ENCODE data around the gene ABCB4. TPM values are rescaled to one million over a fixed set of nuclear protein-coding genes. Genes with fewer than 3 reads are reported as not detected.

ABCB4 gene
- total RNA-seq, 4 donors from 2014 or later, result 0.29 to 2.4 (median 1.1) TPM; not detected in 1

DNA sequence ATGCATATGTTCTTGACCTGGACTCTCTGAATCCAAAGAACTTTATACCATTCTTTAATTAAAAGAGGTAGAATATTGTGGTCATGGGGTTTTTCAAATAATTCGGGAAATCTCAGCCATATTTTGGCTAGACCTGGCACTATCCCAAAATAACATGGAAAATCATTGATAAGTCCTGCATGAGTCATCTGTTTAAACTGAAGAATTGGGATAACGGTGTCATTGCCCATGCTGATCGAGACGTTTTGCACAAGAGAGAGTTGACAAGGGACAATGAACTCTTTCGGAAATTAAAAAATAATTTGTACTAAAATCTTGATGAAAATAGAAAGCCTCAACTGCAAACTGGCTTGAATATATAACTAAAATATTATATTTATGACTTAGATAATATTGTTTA, 19.9 kb upstream of the ABCB4 start:
- Histone ChIP-seq H3K4me1 (no peaks in the 10 kb centered on the region), H3K27ac (no peak overlapping the region), H3K36me3 (no peaks in the 10 kb centered on the region), H3K4me3 (no peak overlapping the region), H3K9me3 (no peaks in the 10 kb centered on the region), H3K27me3 (no peaks in the 10 kb centered on the region)
- DNase-seq, result no peak
- intact Hi-C loops (cut with DNase I; ENCODE audit: low total_unique reads), result no loop called here
- TF ChIP-seq, protein P1, sequence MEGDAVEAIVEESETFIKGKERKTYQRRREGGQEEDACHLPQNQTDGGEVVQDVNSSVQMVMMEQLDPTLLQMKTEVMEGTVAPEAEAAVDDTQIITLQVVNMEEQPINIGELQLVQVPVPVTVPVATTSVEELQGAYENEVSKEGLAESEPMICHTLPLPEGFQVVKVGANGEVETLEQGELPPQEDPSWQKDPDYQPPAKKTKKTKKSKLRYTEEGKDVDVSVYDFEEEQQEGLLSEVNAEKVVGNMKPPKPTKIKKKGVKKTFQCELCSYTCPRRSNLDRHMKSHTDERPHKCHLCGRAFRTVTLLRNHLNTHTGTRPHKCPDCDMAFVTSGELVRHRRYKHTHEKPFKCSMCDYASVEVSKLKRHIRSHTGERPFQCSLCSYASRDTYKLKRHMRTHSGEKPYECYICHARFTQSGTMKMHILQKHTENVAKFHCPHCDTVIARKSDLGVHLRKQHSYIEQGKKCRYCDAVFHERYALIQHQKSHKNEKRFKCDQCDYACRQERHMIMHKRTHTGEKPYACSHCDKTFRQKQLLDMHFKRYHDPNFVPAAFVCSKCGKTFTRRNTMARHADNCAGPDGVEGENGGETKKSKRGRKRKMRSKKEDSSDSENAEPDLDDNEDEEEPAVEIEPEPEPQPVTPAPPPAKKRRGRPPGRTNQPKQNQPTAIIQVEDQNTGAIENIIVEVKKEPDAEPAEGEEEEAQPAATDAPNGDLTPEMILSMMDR (IDR thresholded peaks at IDR 0.05), result no peak
- TF ChIP-seq POLR2A (IDR thresholded peaks at IDR 0.05), result no peak

DNA sequence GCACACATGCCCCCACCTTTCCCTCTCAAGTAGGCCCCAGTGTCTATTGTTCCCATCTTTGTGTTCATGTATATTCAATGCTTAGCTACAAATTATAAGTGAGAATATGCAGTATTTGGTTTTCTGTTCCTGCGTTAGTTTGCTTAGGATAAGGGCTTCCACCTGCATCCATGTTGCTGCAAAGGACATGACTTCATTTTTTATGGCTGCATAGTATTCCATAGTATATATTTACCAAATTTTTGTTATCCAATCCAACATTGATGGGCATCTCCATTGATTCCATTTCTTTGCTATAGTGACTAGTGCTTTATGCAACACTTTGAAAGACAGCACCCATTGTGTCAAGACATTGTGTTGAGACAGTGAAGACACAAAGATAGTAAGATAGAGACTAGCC, 19.0 kb upstream of the ABCB4 start:
- intact Hi-C loops (cut with DNase I; ENCODE audit: low total_unique reads), result no loop called here
- H3K36me3 ChIP-seq, result no peaks in the 10 kb centered on the region
- H3K9me3 ChIP-seq, result no peaks in the 10 kb centered on the region
- no peak for DNase-seq
- H3K27ac ChIP-seq, result no peak overlapping the region
- no peaks in the 10 kb centered on the region for H3K27me3 ChIP-seq
- H3K4me1 ChIP-seq, result no peaks in the 10 kb centered on the region
- no peak overlapping the region for H3K4me3 ChIP-seq
- TF ChIP-seq, protein P1 (IDR thresholded peaks at IDR 0.05), result no peak
- TF ChIP-seq POLR2A (IDR thresholded peaks at IDR 0.05), result no peak

DNA sequence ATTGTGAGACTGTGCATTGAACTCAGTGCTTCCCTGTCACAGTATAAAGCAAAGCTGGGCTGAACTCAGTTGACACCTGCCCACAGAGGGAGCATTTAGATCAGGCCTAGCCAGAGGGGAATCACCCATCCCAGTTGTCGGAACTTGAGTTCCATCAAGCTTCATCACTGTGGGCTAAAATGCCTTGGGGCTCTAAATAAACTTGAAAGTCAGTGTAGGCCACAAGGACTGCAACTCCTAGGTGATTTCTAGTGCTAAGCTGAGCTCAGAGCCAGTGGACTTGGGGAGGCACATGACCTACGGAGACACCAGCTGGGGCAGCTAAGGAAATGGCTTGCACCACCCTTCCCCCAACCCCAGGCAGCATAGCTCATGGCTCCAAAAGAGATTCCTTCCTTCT, 7.7 kb upstream of the ABCB4 start:
- intact Hi-C loops (cut with DNase I; ENCODE audit: low total_unique reads), result no loop called here
- no peaks in the 10 kb centered on the region for H3K27me3 ChIP-seq
- no peaks in the 10 kb centered on the region for H3K4me1 ChIP-seq

DNA sequence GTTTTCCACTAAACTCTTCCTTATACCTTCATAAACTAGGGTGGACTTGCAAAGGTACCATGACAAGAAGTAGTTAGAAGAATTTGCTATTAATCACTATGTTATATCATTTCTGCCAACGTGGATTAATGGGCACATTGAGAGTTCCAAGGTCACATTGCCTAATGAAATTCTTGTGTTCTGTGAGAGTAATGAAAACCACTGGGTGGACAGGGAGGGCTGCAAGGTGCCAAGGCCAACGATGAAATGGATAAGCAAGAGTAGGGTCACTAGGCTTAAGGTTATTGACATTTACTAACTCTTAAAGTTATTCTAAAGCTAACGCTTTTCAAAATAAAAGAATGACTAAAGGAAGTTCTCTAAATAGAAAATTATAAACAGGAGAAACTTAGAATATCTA, 6.6 kb upstream of the ABCB4 start:
- H3K4me3 ChIP-seq, result no peak overlapping the region
- no peaks in the 10 kb centered on the region for H3K9me3 ChIP-seq
- no peak overlapping the region for H3K27ac ChIP-seq
- H3K36me3 ChIP-seq, result no peaks in the 10 kb centered on the region
- H3K4me1 ChIP-seq, result no peaks in the 10 kb centered on the region
- DNase-seq, result no peak
- no peak for TF ChIP-seq POLR2A (IDR thresholded peaks at IDR 0.05)
- TF ChIP-seq, protein P1 (IDR thresholded peaks at IDR 0.05), result no peak
- intact Hi-C loops (cut with DNase I; ENCODE audit: low total_unique reads), result no loop called here
- no peaks in the 10 kb centered on the region for H3K27me3 ChIP-seq

More for the DNA sequence above, 7.7 kb upstream of the ABCB4 start:
- Histone ChIP-seq H3K9me3 (no peaks in the 10 kb centered on the region), H3K36me3 (no peaks in the 10 kb centered on the region), H3K27ac (no peak overlapping the region), H3K4me3 (no peak overlapping the region)
- no peak for TF ChIP-seq POLR2A (IDR thresholded peaks at IDR 0.05)
- TF ChIP-seq, protein P1 (IDR thresholded peaks at IDR 0.05), result no peak
- DNase-seq, result no peak

DNA sequence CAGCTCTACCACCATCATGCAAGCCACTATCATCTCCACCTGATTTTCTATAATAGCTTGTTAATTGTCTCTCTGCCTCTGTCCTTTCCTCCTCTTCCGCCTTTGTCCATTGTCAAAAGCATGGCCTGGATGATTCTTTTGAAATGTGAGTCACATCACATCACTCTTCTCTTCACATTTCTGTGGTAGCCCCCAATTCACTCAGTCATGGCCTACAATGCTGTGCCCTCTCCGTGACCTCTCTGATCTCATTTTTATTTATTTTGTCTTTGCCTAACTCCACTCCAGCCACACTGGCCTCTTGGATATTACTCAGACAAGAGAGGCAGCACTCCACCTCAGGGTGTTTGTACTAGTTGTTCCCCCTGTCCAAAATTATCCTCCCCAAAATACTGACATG, 4.9 kb upstream of the ABCB4 start:
- no peaks in the 10 kb centered on the region for H3K36me3 ChIP-seq
- H3K4me3 ChIP-seq, result no peak overlapping the region
- intact Hi-C loops (cut with DNase I; ENCODE audit: low total_unique reads), result no loop called here
- H3K9me3 ChIP-seq, result no peaks in the 10 kb centered on the region
- H3K4me1 ChIP-seq, result no peaks in the 10 kb centered on the region
- no peaks in the 10 kb centered on the region for H3K27me3 ChIP-seq
- H3K27ac ChIP-seq, result no peak overlapping the region
- TF ChIP-seq, protein P1 (IDR thresholded peaks at IDR 0.05), result no peak
- no peak for TF ChIP-seq POLR2A (IDR thresholded peaks at IDR 0.05)
- DNase-seq, result no peak

Measured in uterus (tissue), 4 donors.